Hippocampal formation (tissue), 2 donors: Measurements from ENCODE around the gene APEX1.
"Not testable (repeated sequence)": the region's sequence is repeated elsewhere in the genome, so short reads cannot be mapped to it uniquely, and the experiment has no call there.

Source experiments
- DNase-seq, 2 donors: peaks; one replicate each; lab custom pipeline; 2025; lab: John Stamatoyannopoulos, UW

APEX1 gene

DNA sequence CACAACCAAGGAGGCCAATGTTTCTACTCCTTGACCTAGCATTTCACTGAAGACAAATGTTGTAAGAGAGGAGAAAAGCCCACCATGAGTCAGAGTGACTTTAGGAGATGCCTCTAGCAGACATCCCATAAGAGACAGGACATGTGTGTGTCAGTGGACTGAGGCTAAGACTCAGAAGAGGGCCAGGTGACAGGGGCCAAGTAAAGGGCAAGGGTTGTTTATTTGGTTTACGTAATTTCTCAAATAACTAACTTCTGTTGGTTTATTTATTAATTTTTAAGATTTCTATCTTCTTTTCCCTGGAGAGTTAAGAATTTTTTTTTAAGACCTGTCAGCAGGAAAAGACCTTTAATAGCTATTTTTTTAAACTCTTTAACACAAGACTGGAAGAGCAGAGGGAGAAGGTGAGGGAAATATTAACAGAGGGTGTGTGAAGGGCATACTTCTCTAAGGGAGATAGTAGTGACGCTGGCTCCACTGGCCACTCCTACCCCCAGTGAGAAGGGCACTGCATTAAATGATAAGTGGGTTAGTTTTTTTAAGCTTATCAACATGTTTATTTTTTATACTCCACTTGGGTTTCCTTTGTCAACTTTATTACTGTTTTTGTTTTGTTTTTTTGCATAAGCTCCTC, 17.6 kb downstream of the APEX1 start:
- DNase-seq = no peak

DNA sequence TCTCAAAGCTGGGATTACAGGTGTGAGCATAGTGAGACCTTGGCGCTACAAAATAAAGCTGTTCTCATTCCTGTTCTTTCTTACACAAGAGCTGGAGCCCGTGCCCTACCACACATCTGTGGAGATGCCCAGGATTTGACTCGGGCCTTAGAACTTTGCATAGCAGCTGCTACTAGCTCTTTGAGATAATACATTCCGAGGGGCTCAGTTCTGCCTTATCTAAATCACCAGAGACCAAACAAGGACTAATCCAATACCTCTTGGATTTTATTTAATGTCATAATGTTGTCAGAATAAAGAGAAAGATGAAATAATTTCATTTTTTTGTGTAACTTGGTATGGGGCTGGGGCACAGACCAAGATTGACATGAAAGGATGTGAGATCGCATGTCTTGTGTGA, 21.8 kb downstream of the APEX1 start:
- DNase-seq = no peak

DNA sequence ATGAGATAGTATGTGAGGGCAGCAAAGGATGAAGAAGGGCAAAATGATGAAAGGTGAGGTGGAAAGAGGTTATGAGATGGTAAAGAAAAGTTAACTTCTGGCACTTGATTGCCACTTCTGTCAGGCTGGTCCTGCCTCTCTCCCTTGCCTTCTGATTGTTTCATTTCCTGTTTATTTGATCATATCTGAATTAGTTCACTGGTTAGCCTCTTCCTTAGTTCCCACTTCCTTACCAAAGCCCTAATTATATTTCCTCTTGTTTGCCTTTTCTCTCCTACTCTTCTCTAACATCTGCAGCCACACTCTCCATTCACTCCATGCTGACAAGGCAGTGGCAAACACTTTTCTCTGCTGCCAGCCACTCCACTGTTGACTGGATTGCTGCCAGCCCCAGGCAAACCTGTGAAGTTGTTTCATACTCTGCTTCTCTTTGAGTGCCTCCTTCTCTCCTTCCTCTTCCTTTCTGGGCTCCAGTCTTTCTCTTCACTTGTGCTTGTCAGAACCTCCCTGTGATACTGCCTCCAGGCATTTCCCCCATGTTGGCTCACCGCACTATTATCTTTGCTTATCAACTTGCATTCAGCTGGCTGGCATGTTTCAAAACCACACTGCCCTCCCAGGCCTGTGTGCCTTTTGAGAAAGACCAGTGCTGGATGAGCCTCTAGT, 22.3 kb downstream of the APEX1 start:
- peak in 1 of 2 donors; percentile 24 for DNase-seq

- no peak for DNase-seq
These were observed 23.9 kb downstream of the APEX1 start for GRCh38 chr14:20478894-20479293.

- DNase-seq = no peak
These were observed 27.4 kb downstream of the APEX1 start for GRCh38 chr14:20482382-20482781.

GRCh38 chr14:20485900-20486299, 30.9 kb downstream of the APEX1 start:
- no peak for DNase-seq

- DNase-seq = no peak
These were observed 31.8 kb downstream of the APEX1 start for GRCh38 chr14:20486684-20487395.

DNA sequence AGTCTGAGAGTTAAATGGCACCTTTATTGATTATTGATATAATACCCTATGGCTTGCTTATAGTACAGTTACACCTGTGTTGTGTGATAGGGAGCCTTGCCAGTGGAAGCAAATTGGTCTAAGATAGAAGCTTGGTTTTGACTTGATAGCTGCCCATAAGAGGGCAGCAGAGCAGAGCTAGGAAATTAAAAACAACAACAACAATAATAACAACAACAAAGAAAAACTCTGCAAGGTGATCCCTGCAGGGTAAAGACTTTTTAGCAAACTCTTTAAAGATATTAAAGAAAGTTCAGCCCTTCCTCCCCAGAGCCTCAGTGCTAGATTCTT, 32.3 kb downstream of the APEX1 start:
- no peak for DNase-seq

- DNase-seq = no peak
These were observed 34.3 kb downstream of the APEX1 start for GRCh38 chr14:20489093-20489994.

DNA sequence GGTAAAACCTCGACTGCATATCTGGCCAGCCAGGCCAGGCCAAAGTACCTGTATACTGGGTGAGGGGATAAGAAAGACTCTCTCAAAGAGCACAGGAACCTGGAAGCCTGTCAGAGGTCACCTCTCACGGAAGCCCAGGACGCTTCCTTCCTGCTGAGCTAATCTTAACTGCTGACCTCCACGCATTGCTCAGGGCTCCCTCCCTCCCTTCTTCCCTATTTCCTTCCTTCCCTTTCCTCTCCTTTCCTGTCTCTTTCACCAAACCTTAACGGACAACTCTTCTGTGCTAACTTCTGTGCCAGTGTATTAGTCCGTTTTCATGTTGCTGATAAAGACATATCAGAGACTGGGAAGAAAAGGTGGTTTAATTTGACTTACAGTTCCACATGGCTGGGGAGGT, 35.5 kb downstream of the APEX1 start:
- DNase-seq = no peak

DNA sequence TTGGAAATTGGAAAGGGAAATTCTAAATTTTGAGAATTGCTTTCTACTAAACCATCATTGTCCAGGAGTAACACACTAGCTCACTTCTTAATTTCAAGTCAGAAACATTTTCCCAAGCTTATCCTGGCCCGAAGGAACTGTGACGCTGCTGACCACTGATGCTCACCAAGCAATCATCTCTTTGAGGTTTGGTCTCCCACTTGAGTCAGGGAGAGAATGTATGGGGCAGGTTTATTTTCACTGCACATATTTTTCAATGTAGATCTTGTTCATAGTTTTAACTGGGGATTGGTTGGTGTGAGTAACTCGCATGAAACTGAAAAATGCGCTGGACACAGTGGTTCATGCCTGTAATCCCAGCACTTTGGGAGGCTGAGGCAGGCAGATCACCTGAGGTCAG, 37.5 kb downstream of the APEX1 start:
- DNase-seq = no peak

GRCh38 chr14:20493634-20494033, 38.6 kb downstream of the APEX1 start:
- DNase-seq = peak in 1 of 2 donors; percentile 1

DNA sequence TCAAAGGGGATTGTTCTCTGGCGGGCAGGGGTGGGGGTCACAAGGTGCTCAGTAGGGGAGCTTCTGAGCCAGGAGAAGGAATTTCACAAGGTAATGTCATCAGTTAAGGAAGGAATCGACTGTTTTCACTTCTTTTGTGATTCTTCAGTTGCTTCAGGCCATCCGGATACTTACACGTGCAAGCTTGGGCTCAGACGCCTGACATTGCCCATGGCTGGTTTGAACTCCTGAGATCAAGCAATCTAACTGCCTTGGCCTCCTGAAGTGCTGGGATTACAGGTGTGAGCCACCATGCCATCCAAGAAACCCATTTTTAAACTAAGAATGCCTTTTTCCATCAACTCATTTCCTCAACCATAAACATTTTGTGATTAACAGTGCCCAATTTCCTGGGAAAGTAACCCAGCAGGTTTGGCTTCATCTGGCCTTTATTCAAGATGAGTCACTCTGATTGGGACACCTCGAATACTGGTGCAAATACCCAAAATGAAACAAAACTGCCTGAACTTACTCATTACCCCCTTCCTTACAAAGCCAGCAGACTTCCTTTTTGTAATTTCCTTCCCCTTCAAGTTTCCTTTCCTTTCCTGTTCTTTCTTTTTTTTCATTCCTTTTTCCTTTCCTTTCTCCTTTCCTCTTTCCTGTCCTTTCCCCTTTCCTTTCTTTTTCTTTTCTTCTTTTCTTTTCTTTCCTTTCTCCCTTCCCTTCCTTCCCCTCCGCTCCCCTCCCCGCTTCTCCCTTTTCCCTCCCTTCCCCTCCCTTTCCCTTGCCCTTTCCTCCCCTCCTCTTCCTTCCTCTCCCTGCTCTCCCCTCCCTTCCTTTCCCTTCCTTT, 40.1 kb downstream of the APEX1 start:
- DNase-seq = no peak

DNA sequence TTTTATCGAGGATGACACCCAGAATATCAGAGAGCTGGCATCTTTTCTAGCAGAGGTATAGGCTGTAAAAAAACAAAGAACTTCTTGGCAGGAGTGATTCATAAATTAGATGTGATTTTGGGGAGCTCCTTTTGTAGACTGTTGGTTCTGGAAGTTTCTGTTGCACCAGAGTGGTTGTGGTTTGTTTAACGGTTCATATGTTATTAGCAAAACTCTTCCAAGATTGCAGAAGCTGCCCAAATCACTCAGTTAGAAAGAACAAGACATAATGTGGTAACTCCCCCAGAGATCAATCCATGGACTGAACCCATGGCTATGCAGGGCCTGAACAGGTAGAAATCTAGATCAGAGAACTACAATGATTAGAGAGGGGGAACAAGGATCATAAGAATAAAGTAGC, 43.6 kb downstream of the APEX1 start:
- DNase-seq = no peak

DNA sequence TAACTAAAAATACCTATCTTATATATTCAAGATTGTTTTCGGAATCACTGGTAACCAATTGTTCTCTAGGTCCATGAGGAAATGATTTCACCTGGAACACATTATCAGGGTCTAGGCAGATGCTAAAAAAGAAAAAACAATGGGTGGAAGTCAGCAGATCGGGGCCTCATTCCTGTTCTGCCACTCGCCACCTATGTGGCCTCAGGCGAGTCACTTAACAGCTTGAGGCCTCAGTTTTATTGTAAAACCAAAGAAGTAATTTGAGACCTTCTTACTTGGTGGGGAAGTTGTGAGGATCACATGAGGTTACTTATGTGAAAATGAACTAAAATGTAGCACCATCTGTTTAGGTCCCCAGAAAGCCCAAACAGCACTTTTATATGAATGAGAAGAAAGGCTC, 44.1 kb downstream of the APEX1 start:
- DNase-seq = no peak

- no peak for DNase-seq
These were observed 44.9 kb downstream of the APEX1 start for GRCh38 chr14:20499881-20500280.

GRCh38 chr14:20501346-20501745, 46.3 kb downstream of the APEX1 start:
- DNase-seq = no peak

DNA sequence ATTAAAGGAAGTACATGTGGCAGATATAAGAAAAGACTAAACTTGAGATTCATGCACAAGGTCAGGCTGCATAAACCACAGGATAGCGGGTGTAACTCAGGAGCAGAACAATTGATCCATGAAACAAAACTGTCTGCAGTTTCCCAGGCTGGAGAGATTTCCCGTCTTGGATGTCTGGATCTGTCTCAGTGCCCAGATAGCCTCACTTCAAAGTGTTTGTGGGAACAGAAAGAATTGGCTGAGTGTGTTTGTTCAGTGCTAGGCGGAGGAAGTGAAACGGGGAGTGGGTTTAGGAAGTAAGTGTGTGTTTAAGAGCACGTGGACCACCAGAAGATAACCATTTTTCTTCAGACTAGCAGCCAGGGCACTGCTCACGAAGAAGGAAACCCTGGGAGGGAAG, 48.9 kb downstream of the APEX1 start:
- peak; percentile 2 to 19 for DNase-seq

- DNase-seq = not testable (repeated sequence)
These were observed 51.2 kb downstream of the APEX1 start for GRCh38 chr14:20506276-20506675.

DNA sequence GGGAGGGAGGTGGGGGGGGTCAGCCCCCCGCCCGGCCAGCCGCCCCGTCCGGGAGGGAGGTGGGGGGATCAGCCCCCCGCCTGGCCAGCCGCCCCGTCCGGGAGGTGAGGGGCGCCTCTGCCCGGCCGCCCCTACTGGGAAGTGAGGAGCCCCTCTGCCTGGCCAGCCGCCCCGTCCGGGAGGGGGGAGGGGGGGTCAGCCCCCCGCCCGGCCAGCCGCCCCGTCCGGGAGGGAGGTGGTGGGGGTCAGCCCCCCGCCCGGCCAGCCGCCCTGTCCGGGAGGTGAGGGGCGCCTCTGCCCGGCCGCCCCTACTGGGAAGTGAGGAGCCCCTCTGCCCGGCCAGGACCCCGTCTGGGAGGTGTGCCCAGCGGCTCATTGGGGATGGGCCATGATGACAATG, 51.7 kb downstream of the APEX1 start:
- DNase-seq = not testable (repeated sequence)
